K562 (cell line): ENCODE data around the gene SPEG. TPM values are rescaled to one million over a fixed set of nuclear protein-coding genes. Genes with fewer than 3 reads are reported as not detected.

Experiments used
- ARID4B ChIP-seq: sonication (generic); formaldehyde crosslinking; IDR thresholded peaks from 2 replicates; pipeline ENCODE4 v1.8.0; 2022; ENCODE audit warnings: mild to moderate bottlenecking, missing genetic modification reagents
- CCNT2 ChIP-seq: IDR thresholded peaks from 2 replicates; pipeline ENCODE4 v1.6.1; 2011; ENCODE audit warnings: borderline replicate concordance, low read depth, mild to moderate bottlenecking, moderate library complexity, mixed read lengths, low read length; ENCODE audit not compliant: insufficient read length; ENCODE audit errors: extremely low read depth
- E2F6 ChIP-seq, 2 experiments: IDR thresholded peaks; 2 replicates each; pipeline ENCODE4 v1.6.1; 2011; ENCODE audit warnings: borderline replicate concordance in 1 of 2, control low read depth in 1 of 2, low read depth in 1 of 2, low read length in 1 of 2, mild to moderate bottlenecking in 1 of 2, mixed read lengths in 1 of 2, moderate library complexity in 1 of 2; ENCODE audit not compliant: insufficient read depth in 1 of 2, insufficient read length in 1 of 2, poor library complexity in 1 of 2, severe bottlenecking in 1 of 2; ENCODE audit errors: extremely low read depth in 1 of 2
- FOXO4 ChIP-seq: fragments of 450-650 bp; formaldehyde crosslinking; IDR thresholded peaks from 2 replicates; pipeline ENCODE4 v1.4.0; 2020; ENCODE audit warnings: mild to moderate bottlenecking, moderate library complexity
- HNRNPLL ChIP-seq: fragments of 200-400 bp; formaldehyde crosslinking; IDR thresholded peaks from 2 replicates; pipeline ENCODE4 v1.6.1; 2017; ENCODE audit warnings: low read length, low read depth, mild to moderate bottlenecking; ENCODE audit not compliant: poor library complexity, severe bottlenecking
- KDM1A ChIP-seq, 2 experiments: fragments of 450-650 bp; IDR thresholded peaks; 2 replicates each; pipeline ENCODE4 v1.6.1; 2016; ENCODE audit warnings: mild to moderate bottlenecking in 2 of 2
- MAX ChIP-seq: sonication (generic); formaldehyde crosslinking; IDR thresholded peaks from 2 replicates; pipeline ENCODE4 v1.9.0; 2022; ENCODE audit warnings: mild to moderate bottlenecking, missing genetic modification reagents
- POLR2G ChIP-seq: fragments of 200-400 bp; formaldehyde crosslinking; IDR thresholded peaks from 2 replicates; pipeline ENCODE4 v1.6.1; 2017; ENCODE audit warnings: low read depth, mild to moderate bottlenecking, antibody characterized with exemption, low read length, moderate library complexity
- RCOR1 ChIP-seq, 2 experiments: IDR thresholded peaks; 2 replicates each; pipeline ENCODE4 v1.6.1; 2012; ENCODE audit warnings: low read depth in 2 of 2, low read length in 2 of 2, borderline replicate concordance in 1 of 2, improper control_type of control experiment in 1 of 2
- ZNF124 ChIP-seq: sonication (generic); formaldehyde crosslinking; IDR thresholded peaks from 2 replicates; pipeline ENCODE4 v1.8.1; 2022; ENCODE audit warnings: missing genetic modification reagents
- ZNF282 ChIP-seq: sonication (generic); formaldehyde crosslinking; IDR thresholded peaks from 2 replicates; pipeline ENCODE4 v1.8.1; 2023; ENCODE audit warnings: missing genetic modification reagents
- ZNF592 ChIP-seq: fragments of 450-650 bp; IDR thresholded peaks from 2 replicates; pipeline ENCODE4 v1.6.1; 2017; ENCODE audit warnings: antibody characterized with exemption, mild to moderate bottlenecking
- polyA plus RNA-seq, 8 experiments: library from polyadenylated mRNA; depleted of rRNA in 4 of 8; stranded (reverse) in 5 of 8; unstranded in 3 of 8; fragments of >200 nt; fragmentation: Nextera tagmentation in 2 of 8; fragmentation: Illumina TruSeq in 1 of 8; extraction: Ambion mirVana in 2 of 8; extraction: Trizol in 1 of 8; gene quantifications; 2 replicates each; pipeline versions ENCODE4 v1.2.1 to v1.2.3, GENCODE V29; 2011 to 2014; ENCODE audit warnings: inconsistent platforms in 1 of 8, missing spikeins in 1 of 8
- total RNA-seq, 7 experiments: library from RNA; depleted of rRNA in 6 of 7; stranded (reverse); fragments of >200 nt in 6 of 7; fragmentation: Illumina TruSeq in 2 of 7; extraction: Trizol in 2 of 7; gene quantifications; 2 replicates each; pipeline versions ENCODE4 v1.2.1 to v1.2.3, GENCODE V29; 2011 to 2021; ENCODE audit warnings: low replicate concordance in 1 of 7

The SPEG gene
- total and polyA plus RNA-seq, 9 of the 15 experiments (the other 6 are each of a cell fraction or from before 2014, with no cell fraction given), result 0.49 to 8.7 (median 3.0) TPM

GRCh38 chr2:219497495-219498279 lies 63.0 kb downstream of the SPEG start (continued):
- TF ChIP-seq ZNF592, result 0 out of 2 replicates have a peak, but pooled peaks have one; percentile 67
- TF ChIP-seq FOXO4, result no peak
- TF ChIP-seq POLR2G, result peak; percentile 88; the same call in 1 of the 2 replicates
- TF ChIP-seq ZNF124 (CRISPR knock-in tag), result no peak
- peak; percentile 74 for TF ChIP-seq CCNT2
- peak in 1 of 2 experiments; percentile 19; a peak in 1 of 4 replicates for TF ChIP-seq RCOR1 (IDR thresholded peaks at IDR 0.05; ENCODE audit: borderline replicate concordance in 1 of 2, low read depth in 2 of 2, low read length in 2 of 2)
- TF ChIP-seq HNRNPLL, result peak; percentile 93
- TF ChIP-seq MAX (CRISPR knock-in tag), result peak; percentile 90
- 0 out of 2 replicates have a peak, but pooled peaks have one; percentile 14 for TF ChIP-seq ZNF282 (CRISPR knock-in tag)
- TF ChIP-seq E2F6 (IDR thresholded peaks at IDR 0.05; ENCODE audit: borderline replicate concordance in 1 of 2, extremely low read depth in 1 of 2, insufficient read depth in 1 of 2, insufficient read length in 1 of 2, low read depth in 1 of 2, low read length in 1 of 2, poor library complexity in 1 of 2, severe bottlenecking in 1 of 2), result peak; percentile 70 to 72
- TF ChIP-seq ARID4B, result 0 out of 2 replicates have a peak, but pooled peaks have one; percentile 38
- TF ChIP-seq KDM1A (IDR thresholded peaks at IDR 0.05), result peak in 1 of 2 experiments; percentile 47; a peak in 1 of 4 replicates
